ENCODE results near the gene SPRN. TPM values are rescaled to one million over a fixed set of nuclear protein-coding genes. Genes with fewer than 3 reads are reported as not detected.

Gene SPRN
- total and polyA plus RNA-seq, 2 donors (not counting 1 experiment from before 2014, with no cell fraction given), result 0.33 to 1.2 TPM

DNA sequence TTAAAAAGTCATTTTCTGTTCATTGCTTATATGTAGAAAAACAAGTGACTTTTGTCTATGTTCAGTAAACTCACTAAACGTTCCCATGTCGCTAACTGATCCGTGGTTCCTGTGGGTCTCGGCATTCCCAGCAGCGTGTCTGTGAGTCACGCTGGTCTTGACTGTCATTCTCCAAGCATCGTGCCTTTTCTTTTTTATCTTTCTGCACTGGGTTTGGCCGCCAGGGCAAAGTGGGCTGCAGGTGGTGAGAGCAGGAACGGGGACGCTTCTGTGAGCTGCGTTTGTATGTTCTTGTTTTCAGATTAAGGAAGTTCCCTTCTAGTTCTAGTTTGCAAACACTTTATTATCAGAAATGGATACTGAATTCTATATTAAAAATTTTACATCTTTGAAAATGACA is 22.6 kb upstream of the SPRN start:
- Histone ChIP-seq H2AFZ (ENCODE audit: low read length) (no peak overlapping the region), H3K9ac (ENCODE audit: insufficient read depth, low read length) (no peak overlapping the region), H3K36me3 (ENCODE audit: control insufficient read depth, insufficient read depth, low read length) (no peaks in the 10 kb centered on the region), H3K27me3 (ENCODE audit: control insufficient read depth, insufficient read depth, low read length) (no peaks in the 10 kb centered on the region), H3K9me3 (ENCODE audit: control insufficient read depth, insufficient read depth, low read depth, low read length) (no peaks in the 10 kb centered on the region), H3K4me1 (ENCODE audit: control insufficient read depth, extremely low read depth, insufficient read depth, low read length) (no peaks in the 10 kb centered on the region), H3K27ac (ENCODE audit: insufficient read depth, low read length) (no peak overlapping the region), H3K79me2 (ENCODE audit: control insufficient read depth, insufficient read depth, low read length) (no peaks in the 10 kb centered on the region), H4K20me1 (ENCODE audit: control insufficient read depth, extremely low read depth, insufficient read depth, low read length) (no peaks in the 10 kb centered on the region), H3K4me3 (replicated peaks in 1 of 4; ENCODE audit: control extremely low read depth in 1 of 4, insufficient read depth in 1 of 4, low read depth in 3 of 4, low read length in 4 of 4) (no peak overlapping the region), H3K4me2 (ENCODE audit: extremely low read depth, insufficient read depth, low read length) (no peak overlapping the region)
- DNase-seq (ENCODE audit: low read depth in 2 of 2), result no peak
- TF ChIP-seq, protein P1, sequence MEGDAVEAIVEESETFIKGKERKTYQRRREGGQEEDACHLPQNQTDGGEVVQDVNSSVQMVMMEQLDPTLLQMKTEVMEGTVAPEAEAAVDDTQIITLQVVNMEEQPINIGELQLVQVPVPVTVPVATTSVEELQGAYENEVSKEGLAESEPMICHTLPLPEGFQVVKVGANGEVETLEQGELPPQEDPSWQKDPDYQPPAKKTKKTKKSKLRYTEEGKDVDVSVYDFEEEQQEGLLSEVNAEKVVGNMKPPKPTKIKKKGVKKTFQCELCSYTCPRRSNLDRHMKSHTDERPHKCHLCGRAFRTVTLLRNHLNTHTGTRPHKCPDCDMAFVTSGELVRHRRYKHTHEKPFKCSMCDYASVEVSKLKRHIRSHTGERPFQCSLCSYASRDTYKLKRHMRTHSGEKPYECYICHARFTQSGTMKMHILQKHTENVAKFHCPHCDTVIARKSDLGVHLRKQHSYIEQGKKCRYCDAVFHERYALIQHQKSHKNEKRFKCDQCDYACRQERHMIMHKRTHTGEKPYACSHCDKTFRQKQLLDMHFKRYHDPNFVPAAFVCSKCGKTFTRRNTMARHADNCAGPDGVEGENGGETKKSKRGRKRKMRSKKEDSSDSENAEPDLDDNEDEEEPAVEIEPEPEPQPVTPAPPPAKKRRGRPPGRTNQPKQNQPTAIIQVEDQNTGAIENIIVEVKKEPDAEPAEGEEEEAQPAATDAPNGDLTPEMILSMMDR (conservative IDR thresholded peaks at IDR 0.05 in 1 of 2, IDR thresholded peaks at IDR 0.05 in 1 of 2; ENCODE audit: low read depth in 1 of 2, low read length in 2 of 2), result no peak
- no peak for TF ChIP-seq EZH2 (IDR thresholded peaks at IDR 0.05; ENCODE audit: low read length, missing control alignments)

DNA sequence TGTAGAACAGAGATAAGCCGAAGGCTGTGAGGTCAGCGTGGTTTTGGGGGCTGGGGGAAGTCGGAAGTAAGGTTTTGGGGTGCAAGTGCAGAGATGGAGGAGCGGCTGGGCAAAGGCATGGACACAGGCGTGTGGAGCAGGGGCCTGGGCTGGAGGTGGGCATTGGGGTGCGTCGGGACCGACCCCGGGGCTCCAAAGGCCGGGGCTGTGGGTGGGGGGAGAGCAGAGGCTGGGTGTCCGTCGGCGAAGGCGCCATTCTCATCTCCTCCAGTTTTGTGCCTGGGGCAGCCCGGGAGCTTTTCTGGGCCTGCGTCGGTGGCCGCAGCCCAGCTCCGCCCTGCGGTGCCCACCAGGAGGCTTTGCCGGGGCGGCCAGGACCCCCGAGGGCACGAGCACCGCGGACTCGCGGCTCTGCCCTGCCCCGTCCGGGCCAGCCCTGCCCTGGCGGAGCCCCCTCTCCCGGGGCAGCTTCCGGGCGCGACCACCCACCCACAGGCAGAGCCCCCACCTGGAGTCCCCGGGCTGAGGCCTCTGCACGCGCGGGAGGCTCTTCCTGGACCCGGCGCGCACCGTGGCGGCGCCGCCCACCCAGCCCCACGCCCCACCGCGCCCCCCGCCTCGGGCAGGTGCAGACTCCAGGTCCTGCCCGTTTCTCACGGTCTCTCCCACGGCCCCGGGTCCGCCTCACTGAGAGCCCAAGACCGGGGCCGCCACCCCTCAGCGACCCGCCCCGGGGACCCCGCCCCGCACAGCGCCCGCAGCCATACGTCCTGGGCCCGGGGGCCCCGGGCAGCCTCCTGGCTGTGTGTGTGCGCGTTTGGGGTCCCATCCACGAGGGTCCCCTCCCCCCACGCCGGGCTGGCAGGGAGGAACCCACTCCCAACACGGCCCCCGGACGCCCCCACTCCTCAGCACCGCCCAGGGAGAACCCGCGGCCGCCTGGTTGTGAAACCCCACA is 21.6 kb upstream of the SPRN start:
- no peak for DNase-seq (ENCODE audit: low read depth in 2 of 2)
- TF ChIP-seq, protein P1 (conservative IDR thresholded peaks at IDR 0.05 in 1 of 2, IDR thresholded peaks at IDR 0.05 in 1 of 2; ENCODE audit: low read depth in 1 of 2, low read length in 2 of 2), result no peak
- TF ChIP-seq EZH2 (IDR thresholded peaks at IDR 0.05; ENCODE audit: low read length, missing control alignments), result no peak
- Histone ChIP-seq H3K9me3 (ENCODE audit: control insufficient read depth, insufficient read depth, low read depth, low read length) (no peaks in the 10 kb centered on the region), H3K4me3 (replicated peaks in 1 of 4; ENCODE audit: control extremely low read depth in 1 of 4, insufficient read depth in 1 of 4, low read depth in 3 of 4, low read length in 4 of 4) (no peak overlapping the region), H3K79me2 (ENCODE audit: control insufficient read depth, insufficient read depth, low read length) (no peaks in the 10 kb centered on the region), H3K9ac (ENCODE audit: insufficient read depth, low read length) (no peak overlapping the region), H3K4me2 (ENCODE audit: extremely low read depth, insufficient read depth, low read length) (no peak overlapping the region), H3K27me3 (ENCODE audit: control insufficient read depth, insufficient read depth, low read length) (no peaks in the 10 kb centered on the region), H3K36me3 (ENCODE audit: control insufficient read depth, insufficient read depth, low read length) (no peaks in the 10 kb centered on the region), H3K27ac (ENCODE audit: insufficient read depth, low read length) (no peak overlapping the region), H2AFZ (ENCODE audit: low read length) (no peak overlapping the region), H3K4me1 (ENCODE audit: control insufficient read depth, extremely low read depth, insufficient read depth, low read length) (no peaks in the 10 kb centered on the region), H4K20me1 (ENCODE audit: control insufficient read depth, extremely low read depth, insufficient read depth, low read length) (no peaks in the 10 kb centered on the region)

DNA sequence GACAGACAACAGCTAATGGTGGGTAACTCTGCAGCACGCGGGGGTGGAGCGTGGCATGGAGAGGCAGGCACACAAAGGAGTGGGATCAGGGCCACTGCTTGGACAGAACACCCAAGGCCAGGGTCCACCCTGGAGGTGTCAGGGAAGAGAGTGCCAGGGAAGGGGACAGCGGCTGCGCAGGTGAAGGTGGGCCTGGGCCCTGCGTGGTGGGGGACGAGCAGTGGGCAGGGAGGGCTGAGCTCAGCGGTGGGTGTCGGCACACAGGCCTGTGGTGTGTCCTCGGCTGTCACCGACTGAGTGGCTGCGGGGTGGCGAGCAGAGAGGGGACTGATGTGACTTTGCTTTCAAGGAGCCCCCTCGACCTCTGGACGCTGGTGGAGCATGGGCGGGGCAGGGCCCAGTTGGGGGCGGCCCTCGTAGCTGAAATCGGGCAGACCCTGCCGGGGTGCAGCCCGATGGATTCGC is 20.9 kb upstream of the SPRN start:
- no peak for TF ChIP-seq EZH2 (IDR thresholded peaks at IDR 0.05; ENCODE audit: low read length, missing control alignments)
- TF ChIP-seq, protein P1 (conservative IDR thresholded peaks at IDR 0.05 in 1 of 2, IDR thresholded peaks at IDR 0.05 in 1 of 2; ENCODE audit: low read depth in 1 of 2, low read length in 2 of 2), result no peak
- DNase-seq (ENCODE audit: low read depth in 2 of 2), result no peak

More for the DNA sequence above, 20.9 kb upstream of the SPRN start:
- H3K4me3 ChIP-seq (replicated peaks in 1 of 4; ENCODE audit: control extremely low read depth in 1 of 4, insufficient read depth in 1 of 4, low read depth in 3 of 4, low read length in 4 of 4), result no peak overlapping the region
- no peak overlapping the region for H3K9ac ChIP-seq (ENCODE audit: insufficient read depth, low read length)
- H3K27me3 ChIP-seq (ENCODE audit: control insufficient read depth, insufficient read depth, low read length), result no peaks in the 10 kb centered on the region
- H3K4me1 ChIP-seq (ENCODE audit: control insufficient read depth, extremely low read depth, insufficient read depth, low read length), result no peaks in the 10 kb centered on the region
- no peaks in the 10 kb centered on the region for H3K9me3 ChIP-seq (ENCODE audit: control insufficient read depth, insufficient read depth, low read depth, low read length)
- H3K79me2 ChIP-seq (ENCODE audit: control insufficient read depth, insufficient read depth, low read length), result no peaks in the 10 kb centered on the region
- no peak overlapping the region for H2AFZ ChIP-seq (ENCODE audit: low read length)
- H4K20me1 ChIP-seq (ENCODE audit: control insufficient read depth, extremely low read depth, insufficient read depth, low read length), result no peaks in the 10 kb centered on the region
- H3K4me2 ChIP-seq (ENCODE audit: extremely low read depth, insufficient read depth, low read length), result no peak overlapping the region
- no peaks in the 10 kb centered on the region for H3K36me3 ChIP-seq (ENCODE audit: control insufficient read depth, insufficient read depth, low read length)
- H3K27ac ChIP-seq (ENCODE audit: insufficient read depth, low read length), result no peak overlapping the region
